Mammary epithelial cell (primary cell): ENCODE results near the gene SPNS3.

Source experiments
- EZH2 ChIP-seq: IDR thresholded peaks from 2 replicates; pipeline ENCODE4 v1.6.1; 2012; ENCODE audit warnings: low read length, inconsistent platforms, borderline replicate concordance
- TF ChIP-seq, protein P1 (sequence below), 2 donors: IDR thresholded peaks in 1 of 2; conservative IDR thresholded peaks in 1 of 2; 2 replicates each; pipeline ENCODE4 v1.5.1; 2011 to 2012; ENCODE audit warnings: inconsistent platforms in 2 of 2, low read length in 2 of 2, mild to moderate bottlenecking in 2 of 2, control low read depth in 1 of 2, low read depth in 1 of 2; ENCODE audit not compliant: insufficient read depth in 1 of 2; ENCODE audit errors: extremely low read depth in 1 of 2

- TF ChIP-seq, protein P1, sequence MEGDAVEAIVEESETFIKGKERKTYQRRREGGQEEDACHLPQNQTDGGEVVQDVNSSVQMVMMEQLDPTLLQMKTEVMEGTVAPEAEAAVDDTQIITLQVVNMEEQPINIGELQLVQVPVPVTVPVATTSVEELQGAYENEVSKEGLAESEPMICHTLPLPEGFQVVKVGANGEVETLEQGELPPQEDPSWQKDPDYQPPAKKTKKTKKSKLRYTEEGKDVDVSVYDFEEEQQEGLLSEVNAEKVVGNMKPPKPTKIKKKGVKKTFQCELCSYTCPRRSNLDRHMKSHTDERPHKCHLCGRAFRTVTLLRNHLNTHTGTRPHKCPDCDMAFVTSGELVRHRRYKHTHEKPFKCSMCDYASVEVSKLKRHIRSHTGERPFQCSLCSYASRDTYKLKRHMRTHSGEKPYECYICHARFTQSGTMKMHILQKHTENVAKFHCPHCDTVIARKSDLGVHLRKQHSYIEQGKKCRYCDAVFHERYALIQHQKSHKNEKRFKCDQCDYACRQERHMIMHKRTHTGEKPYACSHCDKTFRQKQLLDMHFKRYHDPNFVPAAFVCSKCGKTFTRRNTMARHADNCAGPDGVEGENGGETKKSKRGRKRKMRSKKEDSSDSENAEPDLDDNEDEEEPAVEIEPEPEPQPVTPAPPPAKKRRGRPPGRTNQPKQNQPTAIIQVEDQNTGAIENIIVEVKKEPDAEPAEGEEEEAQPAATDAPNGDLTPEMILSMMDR (conservative IDR thresholded peaks at IDR 0.05 in 1 of 2, IDR thresholded peaks at IDR 0.05 in 1 of 2; ENCODE audit: extremely low read depth in 1 of 2, insufficient read depth in 1 of 2, low read depth in 1 of 2, low read length in 2 of 2): no peak
- TF ChIP-seq EZH2: no peak
These were observed 67.7 kb downstream of the SPNS3 start for GRCh38 chr17:4501295-4501949.
